NCI-H2171 (cell line): ENCODE results near the gene FLG2.
"Not testable (repeated sequence)": the region's sequence is repeated elsewhere in the genome, so short reads cannot be mapped to it uniquely, and the experiment has no call there.

ENCODE experiments used
- DNase-seq: peaks from one replicate; lab custom pipeline; 2025; lab: John Stamatoyannopoulos, UW

FLG2 gene

GRCh38 chr1:152312169-152312568 lies 47.6 kb downstream of the FLG2 start:
- DNase-seq = not testable (repeated sequence)

GRCh38 chr1:152309955-152310354 lies 49.9 kb downstream of the FLG2 start:
- DNase-seq = no peak

GRCh38 chr1:152309320-152309901 lies 50.4 kb downstream of the FLG2 start:
- DNase-seq = not testable (repeated sequence)

- DNase-seq = not testable (repeated sequence)
Measured at GRCh38 chr1:152308758-152309157, 51.0 kb downstream of the FLG2 start.

- not testable (repeated sequence) for DNase-seq
Measured at GRCh38 chr1:152307970-152308369, 51.8 kb downstream of the FLG2 start.

GRCh38 chr1:152306123-152306522 lies 53.7 kb downstream of the FLG2 start:
- not testable (repeated sequence) for DNase-seq

- not testable (repeated sequence) for DNase-seq
Measured at GRCh38 chr1:152304773-152305172, 55.0 kb downstream of the FLG2 start.

- DNase-seq = not testable (repeated sequence)
Measured at GRCh38 chr1:152303139-152303872, 56.5 kb downstream of the FLG2 start.
